NCI-H2081 (cell line): ENCODE data around the gene WNK2.
A peak's percentile ranks its signal among the peaks of the same experiment; 100 is the strongest.

ENCODE experiments used
- DNase-seq, 2 experiments: peaks; one replicate each; lab custom pipeline; 2025; lab: John Stamatoyannopoulos, UW

The WNK2 gene

GRCh38 chr9:93295031-93295430 lies 111.1 kb downstream of the WNK2 start:
- no peak for DNase-seq

GRCh38 chr9:93295456-93296076 lies 111.6 kb downstream of the WNK2 start:
- DNase-seq: no peak

GRCh38 chr9:93296889-93297480 lies 113.0 kb downstream of the WNK2 start:
- no peak for DNase-seq

- peak; percentile 22 to 68 for DNase-seq
Observed at GRCh38 chr9:93297659-93298497, 113.9 kb downstream of the WNK2 start.

GRCh38 chr9:93298498-93299417 lies 114.8 kb downstream of the WNK2 start:
- DNase-seq: no peak

GRCh38 chr9:93299418-93300174 lies 115.7 kb downstream of the WNK2 start:
- DNase-seq: no peak

GRCh38 chr9:93300175-93300572 lies 116.2 kb downstream of the WNK2 start:
- DNase-seq: no peak

GRCh38 chr9:93300585-93301081 lies 116.7 kb downstream of the WNK2 start:
- DNase-seq: no peak

GRCh38 chr9:93301291-93301811 lies 117.4 kb downstream of the WNK2 start:
- DNase-seq: no peak

GRCh38 chr9:93301911-93302541 lies 118.1 kb downstream of the WNK2 start:
- no peak for DNase-seq

- peak; percentile 47 to 66 for DNase-seq
Observed at GRCh38 chr9:93302586-93303257, 118.8 kb downstream of the WNK2 start.

- no peak for DNase-seq
Observed at GRCh38 chr9:93303258-93303771, 119.4 kb downstream of the WNK2 start.

- no peak for DNase-seq
Observed at GRCh38 chr9:93303806-93304573, 120.1 kb downstream of the WNK2 start.

- DNase-seq: peak in 1 of 2 experiments; percentile 13
Observed at GRCh38 chr9:93304574-93305496, 120.9 kb downstream of the WNK2 start.

GRCh38 chr9:93305497-93306020 lies 121.6 kb downstream of the WNK2 start:
- DNase-seq: no peak

GRCh38 chr9:93306081-93306480 lies 122.1 kb downstream of the WNK2 start:
- no peak for DNase-seq

- DNase-seq: no peak
Observed at GRCh38 chr9:93306579-93307091, 122.7 kb downstream of the WNK2 start.
